HG02938 (cell line): ENCODE results near the gene IFNA13.
"Not testable (repeated sequence)": the region's sequence is repeated elsewhere in the genome, so short reads cannot be mapped to it uniquely, and the experiment has no call there.

Experiments
- ATAC-seq: cut with Tn5 transposase; IDR thresholded peaks from one replicate; pipeline ENCODE4 v1.9.1; 2021; ENCODE audit warnings: mild to moderate bottlenecking, moderate library complexity; ENCODE audit not compliant: unreplicated experiment

The IFNA13 gene

DNA sequence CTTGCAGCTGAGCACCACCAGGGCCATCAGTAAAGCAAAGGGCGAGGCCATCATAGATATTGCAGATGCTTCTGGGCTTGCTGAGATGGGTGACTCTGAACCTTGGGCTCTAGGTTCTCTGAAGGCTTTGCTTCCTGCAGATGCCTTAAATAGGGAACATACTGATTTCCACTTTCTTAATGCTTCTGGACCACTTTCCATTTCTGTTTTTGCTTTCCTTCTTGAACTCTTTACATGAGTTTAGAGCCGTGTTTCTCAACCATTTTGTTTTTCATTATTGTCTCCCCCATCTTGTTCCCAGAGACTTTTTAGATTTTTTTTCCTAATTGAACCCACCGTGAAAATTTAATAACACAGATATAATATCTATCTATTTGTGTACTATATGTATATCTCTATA lies at the start of gene IFNA13:
Gene IFNA13 (minus strand): TSS at position 101 of the 400 bp plus-strand sequence. CDS start 47 bp downstream, at position 54.
- ATAC-seq, result no peak

DNA sequence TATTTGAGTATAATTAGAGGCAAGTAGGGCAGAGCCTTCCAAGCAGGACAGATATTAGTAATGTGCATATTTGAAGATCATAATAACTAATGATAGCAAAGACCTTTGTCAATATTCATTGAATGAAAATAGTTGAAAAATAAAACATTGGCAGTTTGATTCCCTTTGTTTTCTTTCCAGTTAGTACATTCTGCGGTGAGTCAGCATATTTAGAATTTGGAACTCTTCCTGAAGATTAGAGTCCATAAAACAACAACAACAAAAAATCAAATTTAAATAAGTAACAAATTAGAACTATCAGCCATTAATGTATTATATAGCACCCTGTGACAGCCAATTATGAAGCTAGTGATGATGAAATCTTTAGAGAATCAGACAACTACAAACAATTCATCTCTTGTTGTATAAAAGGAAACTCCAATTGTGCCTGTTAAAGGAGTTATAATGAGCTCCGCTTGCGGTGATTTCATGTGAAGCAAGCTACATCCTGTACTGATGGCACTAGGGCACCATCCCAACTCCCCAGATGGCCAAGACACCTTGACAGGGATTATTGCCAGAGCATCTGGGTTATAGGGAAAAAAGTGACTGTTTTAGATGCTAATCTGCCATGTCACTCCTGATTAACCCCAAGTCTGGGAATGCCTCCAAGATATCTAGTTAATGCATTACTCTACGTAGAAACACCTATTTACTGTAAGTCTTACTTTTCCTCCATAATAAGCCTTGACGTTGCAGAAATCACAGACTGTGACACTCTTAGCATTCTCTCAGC lies 47.8 kb upstream of the IFNA13 start:
- no peak for ATAC-seq

GRCh38 chr9:21414220-21414940 lies 46.5 kb upstream of the IFNA13 start:
- ATAC-seq, result no peak

GRCh38 chr9:21413624-21414023 lies 45.8 kb upstream of the IFNA13 start:
- no peak for ATAC-seq

DNA sequence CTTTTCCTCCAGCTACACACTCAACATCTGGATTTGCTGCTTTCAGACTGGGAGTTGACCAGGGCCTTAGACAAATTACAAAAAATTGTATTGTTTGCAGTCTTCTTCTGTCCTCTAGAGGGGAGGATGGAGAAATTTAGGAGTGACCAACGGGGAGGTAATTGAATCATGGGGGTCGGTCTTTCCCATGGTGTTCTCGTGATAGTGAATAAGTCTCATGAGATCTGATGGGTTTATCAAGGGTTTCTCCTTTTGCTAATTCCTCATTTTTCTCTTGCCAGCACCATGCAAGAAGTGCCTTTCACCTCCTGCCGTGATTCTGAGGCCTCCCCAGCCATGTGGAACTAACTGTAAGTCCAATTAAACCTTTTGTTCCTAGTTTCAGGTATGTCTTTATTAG lies 45.3 kb upstream of the IFNA13 start:
- ATAC-seq, result no peak

DNA sequence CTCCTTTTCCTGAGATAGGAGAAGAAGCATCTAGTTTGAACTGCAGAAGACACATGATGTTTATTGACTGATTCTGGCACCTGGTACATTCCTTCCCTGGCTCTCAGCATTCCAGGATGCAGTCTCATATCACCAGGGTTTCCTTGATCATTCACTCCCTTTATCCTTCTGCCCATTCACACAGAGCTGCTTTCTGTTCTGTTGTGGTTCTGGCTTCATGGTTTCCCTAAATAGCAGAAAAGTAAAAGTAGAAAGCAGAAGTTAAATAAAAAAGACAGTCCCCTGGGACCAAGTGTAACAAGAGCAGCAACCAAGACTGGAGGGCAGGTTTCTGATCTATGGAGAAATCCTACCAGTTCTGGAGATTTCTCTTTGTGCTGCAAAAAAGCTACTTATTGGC lies 44.2 kb upstream of the IFNA13 start:
- ATAC-seq, result no peak

DNA sequence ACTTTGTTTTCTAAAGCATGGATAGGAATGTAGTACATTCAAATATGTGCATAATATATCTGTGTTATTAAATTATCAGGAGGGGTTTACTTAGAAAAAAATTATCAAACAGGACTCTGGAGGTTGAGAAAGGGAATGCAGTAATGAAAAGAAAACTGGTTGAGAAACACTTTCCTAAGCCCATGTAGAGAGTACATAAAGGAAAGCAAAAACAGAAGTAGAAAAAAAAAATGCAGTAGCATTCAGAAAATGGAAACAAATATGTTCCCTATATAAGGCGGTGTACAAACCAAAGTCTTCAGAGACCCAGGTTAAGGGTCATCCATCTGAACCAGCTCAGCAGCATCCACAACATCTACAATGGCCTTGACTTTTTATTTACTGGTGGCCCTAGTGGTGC lies 41.0 kb upstream of the IFNA13 start, which contains the start of gene IFNA8:
Gene IFNA8 (plus strand): TSS at position 301 of the 400 bp plus-strand sequence. CDS start 60 bp downstream, at position 361.
- no peak for ATAC-seq

DNA sequence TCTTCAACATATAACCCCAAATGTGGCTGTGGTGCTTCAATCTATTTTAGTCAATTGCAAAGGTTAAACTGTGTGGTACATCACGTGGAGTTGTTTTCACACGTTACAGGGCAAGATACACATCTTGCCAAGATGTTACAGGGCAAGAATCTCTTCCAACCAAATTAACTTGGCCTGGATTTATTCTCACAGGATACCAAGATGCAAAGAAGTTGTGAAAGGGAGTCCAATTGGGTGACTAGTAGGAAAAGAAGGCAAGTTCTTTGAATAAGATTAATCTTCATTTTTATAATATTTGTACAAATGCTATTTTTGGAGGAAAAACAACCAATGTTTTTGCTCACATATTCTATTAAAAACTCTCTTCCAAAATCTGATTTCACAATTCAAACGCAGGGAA lies 36.3 kb upstream of the IFNA13 start:
- no peak for ATAC-seq

GRCh38 chr9:21402386-21403251 lies 34.8 kb upstream of the IFNA13 start:
- ATAC-seq, result peak; percentile 63

GRCh38 chr9:21399956-21400355 lies 32.1 kb upstream of the IFNA13 start:
- ATAC-seq, result no peak

- no peak for ATAC-seq
These were observed 31.2 kb upstream of the IFNA13 start for GRCh38 chr9:21398955-21399489.

- ATAC-seq, result peak; percentile 60
These were observed 28.2 kb upstream of the IFNA13 start for GRCh38 chr9:21395778-21396717.

DNA sequence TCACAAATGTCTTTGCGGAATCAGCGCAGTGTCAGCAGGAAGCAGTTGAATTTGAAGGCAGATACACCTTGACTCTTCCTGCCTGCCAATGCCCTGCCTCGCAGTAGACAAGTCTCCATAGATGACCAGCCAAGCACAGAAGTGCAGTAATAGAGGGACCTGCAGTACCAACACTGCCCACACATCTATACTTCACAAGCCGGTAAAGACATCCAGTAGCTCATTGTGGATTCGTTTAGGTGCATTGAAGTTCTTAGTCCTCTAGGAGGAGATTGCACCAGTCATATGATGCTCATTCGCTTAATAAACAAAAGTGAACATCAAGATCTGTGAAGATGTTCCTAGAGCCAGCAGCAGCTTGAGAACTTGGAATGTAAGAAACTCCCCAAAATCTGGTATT lies 24.4 kb upstream of the IFNA13 start:
- ATAC-seq, result peak; percentile 95

- ATAC-seq, result no peak
These were observed 17.3 kb upstream of the IFNA13 start, which contains the start of gene IFNA2 for GRCh38 chr9:21385131-21385670. Gene IFNA2, minus strand, starts transcription at chr9:21385398. Its CDS starts 69 bp downstream, at chr9:21385329.

- ATAC-seq, result no peak
These were observed 15.8 kb upstream of the IFNA13 start for GRCh38 chr9:21383627-21384026.

- ATAC-seq, result peak; percentile 99
These were observed 13.8 kb upstream of the IFNA13 start for GRCh38 chr9:21381448-21382339.

DNA sequence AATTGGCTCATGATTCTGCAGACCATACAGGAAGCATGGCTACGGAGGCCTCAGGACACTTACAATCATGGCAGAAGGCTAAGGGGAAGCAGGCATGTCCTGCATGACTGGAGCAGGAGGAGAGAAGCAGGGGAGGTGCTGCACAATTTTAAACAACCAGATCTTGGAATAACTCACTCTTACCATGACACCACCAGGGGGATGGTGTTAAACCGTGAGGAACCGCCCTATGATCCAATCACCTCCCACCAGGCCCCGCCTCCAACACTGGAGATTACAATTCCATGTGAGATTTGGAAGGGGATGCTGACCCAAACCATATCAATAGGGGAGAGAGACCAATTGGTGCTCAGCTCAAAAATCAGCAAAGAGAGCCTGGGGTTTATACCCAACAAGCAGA lies 3.6 kb upstream of the IFNA13 start:
- ATAC-seq, result not testable (repeated sequence)

GRCh38 chr9:21367169-21367568 lies 688 bp downstream of the IFNA13 start:
- ATAC-seq, result peak; percentile 95
